Hematopoietic multipotent progenitor cell treated with erythropoietin and hydrocortisone succinate and interleukin-3 and kit ligand, for 4 days (in vitro differentiated cells): Measurements from ENCODE around the gene TICRR.
A peak's percentile ranks its signal among the peaks of the same experiment; 100 is the strongest.

Source experiments
- DNase-seq: peaks from one replicate; pipeline ENCODE4 v3.0.0-alpha.2; 2015

The TICRR gene

GRCh38 chr15:89656116-89656815, 81.0 kb downstream of the TICRR start:
- peak; percentile 53 for DNase-seq

DNA sequence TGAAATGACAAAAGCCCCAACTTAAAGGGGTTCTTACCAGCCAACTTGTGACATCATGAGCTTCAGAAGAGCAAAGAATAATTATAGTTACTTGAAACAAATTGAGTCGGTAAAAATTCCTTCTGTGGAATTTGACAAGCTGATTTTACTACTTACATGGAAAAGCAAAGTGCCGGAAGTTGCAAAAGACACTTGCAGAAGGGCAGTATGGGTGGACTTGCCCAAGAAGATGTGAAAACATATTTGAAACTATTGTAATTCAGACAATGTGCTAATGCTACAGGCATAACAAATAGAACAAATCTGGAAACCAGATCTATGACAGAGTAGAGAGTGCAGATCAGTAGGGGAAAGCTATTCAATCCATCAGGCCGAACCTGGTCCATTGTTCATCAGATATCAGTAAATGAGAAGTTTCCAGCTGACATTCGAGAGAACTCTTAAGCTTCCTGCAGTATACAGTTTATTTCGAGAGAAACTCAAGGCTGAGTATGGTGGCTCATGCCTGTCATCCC, 82.5 kb downstream of the TICRR start:
- no peak for DNase-seq

- no peak for DNase-seq
Measured at GRCh38 chr15:89659295-89659694, 84.0 kb downstream of the TICRR start.

- DNase-seq, result no peak
Measured at GRCh38 chr15:89660556-89660955, 85.3 kb downstream of the TICRR start.

GRCh38 chr15:89662893-89663626, 87.8 kb downstream of the TICRR start:
- DNase-seq, result peak; percentile 64

DNA sequence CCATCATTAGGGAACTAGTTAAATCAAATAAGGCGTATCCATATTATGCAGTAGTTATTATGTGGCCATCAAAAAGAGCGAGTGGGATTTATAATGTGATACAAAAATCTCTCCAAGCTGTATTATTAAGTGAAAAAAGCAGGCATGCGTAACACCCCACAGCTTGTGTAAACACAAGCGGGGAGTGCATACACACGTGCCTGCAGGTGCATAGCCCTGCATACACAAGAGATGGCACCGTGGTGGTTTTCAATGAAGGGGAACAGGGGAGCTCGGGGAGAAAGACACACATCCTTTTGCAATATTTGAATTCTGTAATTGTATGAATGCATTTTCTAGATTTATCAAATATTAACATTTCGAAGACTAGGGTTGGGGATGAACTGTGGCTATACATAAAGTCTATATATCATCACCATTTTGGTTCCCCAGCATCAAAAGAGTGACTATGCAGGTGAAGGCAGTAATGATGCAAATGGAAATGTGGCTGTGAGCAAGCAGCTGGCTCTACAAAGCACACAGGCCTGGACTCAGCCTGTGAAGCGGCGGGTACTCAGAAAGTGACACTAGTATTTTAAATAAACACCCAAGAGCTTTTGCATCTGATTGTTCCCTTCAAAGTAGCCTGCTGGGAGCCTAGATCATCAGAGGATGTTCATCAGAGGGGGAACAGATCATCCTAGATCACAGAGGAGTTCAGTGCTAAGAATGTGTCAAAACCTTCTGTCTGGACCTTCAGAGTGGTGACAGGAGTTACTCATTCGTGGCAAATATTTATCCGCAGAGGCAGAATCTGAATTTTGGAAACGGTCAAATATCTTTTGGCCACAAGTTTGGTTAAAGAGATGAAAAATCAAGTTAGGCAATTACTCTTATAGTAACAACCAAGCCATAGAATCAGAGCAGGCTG, 89.4 kb downstream of the TICRR start:
- DNase-seq, result no peak

DNA sequence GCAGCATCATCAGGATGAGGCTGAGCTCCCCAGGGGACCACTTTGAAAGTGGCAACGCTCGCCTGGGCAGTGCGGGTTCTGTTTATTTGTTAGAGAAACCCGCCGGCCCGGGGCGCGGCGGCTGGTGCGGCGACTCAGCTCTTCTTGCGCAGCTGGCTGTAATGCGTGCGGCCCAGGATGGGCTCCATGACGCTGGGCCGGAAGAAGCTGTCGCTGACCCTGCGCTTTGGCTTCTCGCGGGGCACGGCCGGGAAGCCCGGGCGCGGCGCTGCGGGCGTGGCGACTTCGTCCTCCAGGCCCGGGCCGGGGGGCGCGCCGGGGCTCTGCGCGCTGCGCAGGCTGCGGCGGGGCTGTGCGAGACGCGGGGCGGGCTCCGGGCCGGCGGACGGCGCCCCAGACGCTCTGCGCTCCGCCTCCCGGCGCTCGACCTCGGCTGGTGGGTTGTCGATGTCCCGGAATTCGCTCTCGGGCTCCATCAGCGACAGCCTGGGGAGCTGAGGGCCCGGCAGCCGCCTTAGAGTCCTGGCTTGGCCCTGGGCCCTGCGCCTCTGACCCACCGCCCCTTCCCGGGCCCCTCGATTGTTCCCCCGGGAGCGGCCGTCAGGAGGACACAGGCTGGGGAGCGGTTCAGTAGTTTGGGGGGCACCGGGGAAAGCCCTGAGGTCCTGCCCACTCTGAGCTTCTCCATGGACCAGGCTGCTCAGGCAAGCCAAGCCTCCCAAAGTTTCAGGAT, 90.3 kb downstream of the TICRR start:
- peak; percentile 68 for DNase-seq

- DNase-seq, result peak; percentile 18
Measured at GRCh38 chr15:89666184-89666857, 91.1 kb downstream of the TICRR start.

GRCh38 chr15:89666858-89667705, 91.8 kb downstream of the TICRR start:
- peak; percentile 33 for DNase-seq

- no peak for DNase-seq
Measured at GRCh38 chr15:89667706-89667960, 92.4 kb downstream of the TICRR start.

DNA sequence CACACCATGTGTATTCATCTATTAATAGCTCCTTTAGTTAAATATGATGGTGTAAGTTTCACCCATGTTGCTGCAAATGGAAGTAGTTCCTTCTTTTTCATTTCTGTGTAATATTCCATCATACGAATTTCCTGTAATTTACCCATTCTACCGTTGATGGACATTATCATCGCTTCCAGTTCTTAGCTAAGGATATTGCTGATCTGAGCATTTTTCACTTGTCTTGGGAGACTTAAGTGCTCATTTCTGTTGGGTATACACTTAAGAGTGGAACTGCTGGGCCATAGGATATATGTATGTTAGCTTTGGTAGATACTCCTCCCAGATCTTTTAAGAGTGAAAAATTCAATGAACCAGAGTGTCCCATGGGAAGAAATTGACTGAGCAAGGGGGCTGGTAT, 92.9 kb downstream of the TICRR start:
- no peak for DNase-seq

GRCh38 chr15:89669309-89669865, 94.1 kb downstream of the TICRR start:
- no peak for DNase-seq

GRCh38 chr15:89669941-89670340, 94.7 kb downstream of the TICRR start:
- no peak for DNase-seq

DNA sequence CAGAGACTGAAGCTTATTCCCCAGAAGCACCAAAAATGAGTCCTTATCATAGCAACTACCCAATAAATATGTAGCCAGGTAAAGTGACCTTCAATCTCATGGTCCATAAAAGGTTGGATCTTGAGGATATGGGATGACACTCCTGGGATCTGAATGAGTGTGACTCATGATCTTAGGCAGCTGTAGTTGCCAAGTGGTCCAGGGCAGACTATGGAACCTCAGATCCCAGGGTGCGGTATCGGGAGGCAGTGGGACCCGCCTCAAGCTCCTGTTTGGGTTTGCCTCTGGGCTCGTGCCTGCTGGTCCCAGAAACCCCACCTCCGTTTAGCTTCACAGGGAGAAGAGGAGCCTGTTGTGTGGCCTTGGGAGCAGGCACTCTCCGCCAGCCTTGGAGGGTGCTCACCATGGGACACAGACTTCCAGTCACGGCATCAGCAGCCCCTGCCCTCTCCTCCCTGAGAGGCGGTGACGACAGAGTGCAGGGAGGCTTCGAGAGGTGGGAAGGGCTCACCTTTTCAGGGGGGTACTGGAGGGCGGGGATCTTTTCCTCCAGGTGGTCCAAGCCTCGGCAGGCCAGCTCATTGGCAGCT, 95.8 kb downstream of the TICRR start:
- DNase-seq, result no peak

DNA sequence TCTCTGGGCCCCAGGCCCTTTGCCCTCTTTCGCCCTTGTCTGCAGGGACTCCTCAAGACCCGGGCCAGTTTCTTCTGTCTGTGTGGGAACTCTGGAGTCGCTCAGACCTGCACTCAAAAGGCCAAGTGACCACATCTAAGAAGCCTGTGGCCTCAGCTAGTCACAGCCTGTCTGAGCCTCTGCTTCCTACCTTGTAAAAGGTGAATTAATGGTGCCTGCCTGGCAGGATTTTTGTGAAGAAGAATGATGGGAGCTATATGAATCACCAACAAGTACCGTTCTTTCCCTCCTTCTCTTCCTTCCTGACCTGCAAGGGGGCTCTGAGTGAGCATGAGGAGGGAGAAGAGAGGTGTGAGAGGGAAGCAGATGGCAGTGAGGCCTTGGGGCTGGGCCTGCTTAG, 96.4 kb downstream of the TICRR start:
- DNase-seq, result no peak

DNA sequence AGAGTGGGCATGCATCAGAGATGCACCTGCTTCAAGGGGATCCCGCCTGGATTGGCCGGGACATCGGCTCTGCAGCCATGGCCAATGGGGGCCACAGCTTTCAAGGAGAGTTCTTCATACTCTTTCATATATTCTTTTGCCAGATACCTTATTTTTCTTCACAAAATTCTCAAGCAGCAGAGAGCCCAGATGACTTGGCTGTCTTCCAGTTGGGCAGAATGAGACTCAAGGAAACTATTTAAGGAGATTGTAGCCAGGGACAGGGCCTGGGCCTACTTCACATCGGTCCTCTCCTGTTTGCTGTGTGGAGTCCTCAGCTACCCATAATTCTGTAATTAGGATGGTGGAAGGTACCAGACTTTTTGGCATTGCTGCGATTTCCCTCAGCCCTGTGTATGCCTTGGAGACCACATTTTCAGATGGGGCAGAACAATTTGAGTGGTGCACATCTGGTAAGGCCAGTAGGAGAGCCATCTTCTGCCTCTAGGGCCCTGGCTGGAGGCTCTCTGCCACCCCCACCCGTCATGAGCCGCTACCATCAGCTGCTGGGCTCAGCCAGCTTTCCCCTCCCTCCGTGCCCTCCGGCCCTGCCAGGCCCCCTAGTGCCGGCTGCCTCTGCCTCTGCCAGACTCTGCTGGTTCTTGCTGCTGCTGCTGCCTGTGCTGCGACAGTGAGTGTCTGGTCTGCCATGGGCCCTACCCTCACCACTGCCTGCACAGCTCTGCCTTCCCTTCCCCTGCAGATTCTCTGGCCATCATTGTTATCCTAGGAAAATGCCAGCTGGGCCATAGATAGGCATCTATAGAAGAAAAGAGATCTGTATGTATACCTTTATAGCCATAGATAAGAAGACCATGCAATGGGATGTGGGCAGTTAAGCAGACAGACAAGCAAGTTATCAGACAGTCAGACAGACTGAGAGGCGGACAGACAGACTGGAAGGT, 97.2 kb downstream of the TICRR start:
- DNase-seq, result no peak

DNA sequence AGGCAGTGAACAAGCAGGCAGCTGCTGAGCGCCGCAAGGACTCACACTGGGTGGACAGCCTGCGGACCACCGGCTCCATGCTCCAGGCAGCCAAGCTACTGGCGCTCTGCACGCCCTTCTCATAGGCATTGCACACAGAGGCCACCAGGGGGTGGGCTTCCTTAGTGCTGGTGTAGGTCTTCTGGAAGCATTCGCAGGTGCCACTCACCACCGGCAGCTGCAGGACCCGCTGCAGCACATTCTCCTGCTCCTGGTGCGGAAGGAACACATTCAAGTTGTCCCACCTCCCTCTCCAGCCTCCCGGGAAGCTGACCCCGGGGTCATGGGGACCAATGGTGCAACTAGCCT, 97.9 kb downstream of the TICRR start:
- peak; percentile 76 for DNase-seq

GRCh38 chr15:89674526-89674925, 99.3 kb downstream of the TICRR start:
- peak; percentile 22 for DNase-seq

DNA sequence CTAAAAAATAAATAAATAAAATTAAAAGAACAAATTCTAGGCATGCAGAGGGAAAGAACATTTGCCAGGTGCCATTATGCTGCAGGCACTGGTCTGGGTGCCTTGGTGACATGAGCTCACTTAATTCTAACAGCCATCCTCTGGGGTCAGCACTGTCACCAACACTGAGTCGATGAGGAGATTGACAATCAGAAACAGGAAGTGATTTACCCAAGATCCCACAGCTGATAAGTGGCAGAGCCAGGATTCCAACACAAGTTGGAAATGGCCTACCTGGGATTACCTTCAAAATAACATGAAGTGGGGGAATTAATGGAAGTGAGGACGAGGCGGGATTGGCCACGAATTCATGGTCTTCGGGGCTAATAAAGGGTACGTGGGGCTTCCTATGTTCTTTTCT, 100.3 kb downstream of the TICRR start:
- DNase-seq, result no peak
